SKM-1 treated with dmso at 0.1 percent for 144 hours (cell line): ENCODE measurements around the gene KCNJ4.

ENCODE experiments used
- DNase-seq: peaks from one replicate; lab custom pipeline; 2025; ENCODE audit not compliant: unreplicated experiment; lab: John Stamatoyannopoulos, UW

The KCNJ4 gene

GRCh38 chr22:38455076-38455529 is at the start of gene KCNJ4:
TSS of gene KCNJ4 (minus strand) at chr22:38455199. CDS start at chr22:38428132, 27,067 bp downstream.
- DNase-seq: no peak

GRCh38 chr22:38503021-38503420 is 48.0 kb upstream of the KCNJ4 start:
- DNase-seq: no peak

GRCh38 chr22:38501797-38502672 is 47.0 kb upstream of the KCNJ4 start:
- no peak for DNase-seq

GRCh38 chr22:38497869-38498268 is 42.9 kb upstream of the KCNJ4 start:
- no peak for DNase-seq

- no peak for DNase-seq
Measured at GRCh38 chr22:38494939-38495338, 39.9 kb upstream of the KCNJ4 start.

- DNase-seq: no peak
Measured at GRCh38 chr22:38494498-38494897, 39.5 kb upstream of the KCNJ4 start.

- no peak for DNase-seq
Measured at GRCh38 chr22:38491707-38492348, 36.8 kb upstream of the KCNJ4 start.

GRCh38 chr22:38490915-38491314 is 35.9 kb upstream of the KCNJ4 start:
- DNase-seq: no peak

GRCh38 chr22:38490475-38490874 is 35.5 kb upstream of the KCNJ4 start:
- DNase-seq: no peak

GRCh38 chr22:38489561-38490145 is 34.7 kb upstream of the KCNJ4 start:
- DNase-seq: no peak

- DNase-seq: no peak
Measured at GRCh38 chr22:38489142-38489541, 34.1 kb upstream of the KCNJ4 start.

GRCh38 chr22:38487946-38488345 is 32.9 kb upstream of the KCNJ4 start:
- DNase-seq: no peak

GRCh38 chr22:38485783-38486182 is 30.8 kb upstream of the KCNJ4 start:
- no peak for DNase-seq

GRCh38 chr22:38484244-38484643 is 29.2 kb upstream of the KCNJ4 start:
- DNase-seq: no peak

- no peak for DNase-seq
Measured at GRCh38 chr22:38482662-38483308, 27.8 kb upstream of the KCNJ4 start.

GRCh38 chr22:38481871-38482332 is 26.9 kb upstream of the KCNJ4 start:
- no peak for DNase-seq

GRCh38 chr22:38481162-38481870 is 26.3 kb upstream of the KCNJ4 start:
- no peak for DNase-seq

GRCh38 chr22:38479096-38479837 is 24.3 kb upstream of the KCNJ4 start:
- DNase-seq: no peak

- DNase-seq: no peak
Measured at GRCh38 chr22:38477585-38477984, 22.6 kb upstream of the KCNJ4 start.

- no peak for DNase-seq
Measured at GRCh38 chr22:38474003-38474607, 19.1 kb upstream of the KCNJ4 start.
